ENCODE results near the gene TOX2.

TOX2 gene

GRCh38 chr20:43914311-43915210 is at the start of gene TOX2:
TOX2 (plus strand) TSS chr20:43914852; CDS start chr20:43914892, 40 bp downstream.
- peak; percentile 49 for DNase-seq

DNA sequence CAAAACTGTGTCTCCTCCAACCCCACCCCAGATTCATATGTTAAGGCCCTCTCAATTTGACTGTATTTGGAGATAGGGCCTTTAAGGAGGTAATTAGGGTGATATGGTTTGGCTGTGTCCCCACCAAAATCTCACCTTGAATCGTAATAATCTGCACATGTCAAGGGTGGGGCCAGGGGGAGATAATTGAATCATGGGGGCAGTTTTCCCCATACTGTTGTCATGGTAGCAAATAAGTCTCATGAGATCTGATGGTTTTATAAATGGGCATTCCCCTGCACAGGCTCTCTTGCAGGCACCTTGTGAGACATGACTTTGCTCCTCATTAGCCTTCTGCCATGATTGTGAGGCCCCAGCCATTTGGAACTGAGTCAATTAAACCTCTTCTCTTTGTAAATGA is 46.6 kb upstream of the TOX2 start:
- DNase-seq: no peak

- peak; percentile 25 for DNase-seq
These were observed 44.2 kb upstream of the TOX2 start for GRCh38 chr20:43870484-43870883.

- no peak for DNase-seq
These were observed 35.9 kb upstream of the TOX2 start for GRCh38 chr20:43878776-43879175.

DNA sequence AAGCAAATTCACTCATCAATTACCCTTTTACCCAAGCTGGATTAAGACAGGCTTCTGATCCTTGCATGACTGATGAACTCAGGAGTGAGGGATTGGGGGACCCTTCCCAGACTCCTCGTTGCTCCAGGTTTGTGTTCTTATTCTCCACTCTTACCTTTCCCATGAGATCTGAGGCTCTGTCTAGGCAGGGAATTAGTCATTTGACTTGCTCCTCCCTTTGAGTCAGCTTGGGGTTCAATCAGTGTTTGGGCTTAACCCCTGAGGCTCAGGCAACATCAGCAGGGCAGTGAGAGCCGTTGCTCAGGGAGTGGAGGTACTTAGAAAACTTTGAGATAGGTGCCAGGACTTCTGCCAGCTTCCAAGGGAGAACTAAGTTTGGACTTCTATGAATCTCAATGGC is 20.7 kb upstream of the TOX2 start:
- DNase-seq: peak; percentile 23

DNA sequence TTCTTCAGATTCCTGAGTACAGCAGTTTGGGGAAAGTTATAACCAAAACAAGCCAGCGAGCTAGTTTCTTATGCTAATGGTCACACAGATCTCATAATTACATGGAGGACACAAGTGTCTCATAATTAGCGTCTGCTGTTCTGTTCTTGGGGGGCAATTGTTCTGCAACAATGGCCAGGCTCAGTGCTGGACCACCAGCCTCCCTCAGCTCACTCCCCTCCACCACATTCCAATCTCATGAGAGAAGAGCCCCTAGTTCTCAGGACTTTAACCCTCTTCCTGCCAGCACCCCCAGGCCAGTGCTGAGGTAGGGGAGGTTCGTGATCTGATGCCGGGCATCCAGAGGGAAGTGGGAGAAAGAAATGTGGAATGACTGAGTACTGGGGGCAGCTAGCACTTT is 20.2 kb upstream of the TOX2 start:
- peak; percentile 10 for DNase-seq

DNA sequence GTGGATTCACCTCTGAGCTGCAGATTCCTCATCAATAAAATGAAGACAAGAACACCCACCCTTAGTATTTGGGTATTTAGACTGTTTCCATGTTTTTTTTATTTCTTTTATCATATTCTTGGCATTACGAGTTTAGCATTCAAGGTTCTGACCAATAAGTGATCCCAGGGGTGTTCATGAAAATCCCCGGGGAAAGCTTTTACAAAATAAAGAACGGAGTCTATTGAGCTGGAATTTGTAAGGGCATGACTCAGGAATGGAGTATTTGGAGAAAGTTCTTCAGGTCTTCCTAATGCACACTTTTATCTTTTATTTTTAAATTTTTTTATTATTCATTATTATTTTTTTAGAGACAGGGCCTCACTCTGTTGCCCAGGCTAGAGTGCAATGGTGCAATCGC is 19.4 kb upstream of the TOX2 start:
- DNase-seq: peak; percentile 90

DNA sequence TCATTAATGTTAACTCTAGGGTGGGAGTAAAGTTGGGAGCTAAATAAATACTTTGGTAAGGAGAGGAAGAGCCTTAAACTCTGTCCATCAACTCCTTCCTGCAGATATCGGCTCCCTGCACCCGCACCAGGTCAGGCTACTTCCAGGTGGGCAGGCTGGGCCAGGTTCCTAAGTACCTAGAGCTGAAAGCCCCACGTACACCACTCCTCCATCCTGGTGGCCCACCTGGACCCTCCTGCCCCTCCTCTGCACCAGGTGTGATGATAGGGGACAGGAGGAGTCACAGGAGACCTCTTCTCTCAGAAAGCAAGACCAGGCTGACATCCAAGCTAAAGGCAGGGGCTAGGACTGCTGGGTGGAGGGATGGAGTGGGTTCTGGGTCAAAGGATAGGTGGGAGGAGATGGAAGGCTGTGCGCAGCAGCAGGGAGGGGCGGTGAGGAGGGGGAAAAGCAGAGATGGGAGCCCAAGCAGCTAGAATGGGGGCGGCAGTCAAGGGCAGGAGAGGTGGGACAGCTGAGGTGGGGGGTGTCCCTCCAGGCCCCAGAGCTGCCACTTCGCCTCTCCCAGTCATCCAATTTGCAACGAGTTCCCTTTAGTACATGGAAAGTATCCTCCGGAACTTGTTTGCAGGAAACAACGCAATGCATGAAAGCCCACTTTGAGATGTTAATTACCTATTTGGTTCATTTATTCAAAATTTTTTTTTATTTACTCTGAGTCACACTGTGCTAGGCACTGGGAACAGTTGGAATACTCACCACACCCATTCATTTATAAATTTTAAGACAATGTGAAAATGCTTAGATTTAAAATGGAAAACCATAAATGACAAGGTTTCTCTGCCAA is 15.2 kb upstream of the TOX2 start:
- DNase-seq: no peak

DNA sequence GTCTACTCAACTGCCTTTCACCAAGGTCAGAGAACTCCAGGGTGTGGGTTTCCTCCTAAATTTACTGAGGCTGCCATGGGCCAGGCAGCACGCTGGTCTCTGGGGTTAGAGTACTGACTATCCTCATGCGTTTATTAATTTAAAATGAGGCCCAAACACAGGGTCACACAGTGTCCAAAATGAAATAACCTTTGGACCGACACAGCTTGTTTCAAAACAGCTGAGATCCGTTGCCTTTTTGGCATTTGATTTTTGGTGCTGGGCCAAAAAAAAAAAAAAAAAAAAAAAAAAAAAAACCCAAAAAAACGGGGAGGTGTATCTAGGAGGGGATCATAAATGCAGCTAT is 14.6 kb upstream of the TOX2 start:
- no peak for DNase-seq

- DNase-seq: peak; percentile 15
These were observed 14.2 kb upstream of the TOX2 start for GRCh38 chr20:43900496-43900895.

DNA sequence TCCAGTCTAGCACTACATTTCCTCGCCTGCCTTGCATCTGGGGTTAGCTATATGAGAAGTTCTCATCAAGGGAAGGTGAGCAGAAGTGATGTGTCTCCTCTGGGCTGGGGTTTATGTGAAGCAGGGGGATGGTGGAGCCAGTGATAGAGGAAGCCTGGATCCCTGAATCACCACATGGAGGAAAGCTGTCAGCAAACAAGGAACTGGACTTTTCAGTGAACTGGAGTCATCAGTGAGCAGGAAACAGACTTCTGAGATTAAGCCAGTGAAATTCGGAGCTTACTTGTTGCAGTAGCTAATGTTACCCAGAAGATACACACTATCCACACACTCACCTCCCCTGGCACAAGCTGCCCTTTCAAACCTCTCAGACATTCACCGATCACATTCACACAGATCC is 13.4 kb upstream of the TOX2 start:
- DNase-seq: no peak

DNA sequence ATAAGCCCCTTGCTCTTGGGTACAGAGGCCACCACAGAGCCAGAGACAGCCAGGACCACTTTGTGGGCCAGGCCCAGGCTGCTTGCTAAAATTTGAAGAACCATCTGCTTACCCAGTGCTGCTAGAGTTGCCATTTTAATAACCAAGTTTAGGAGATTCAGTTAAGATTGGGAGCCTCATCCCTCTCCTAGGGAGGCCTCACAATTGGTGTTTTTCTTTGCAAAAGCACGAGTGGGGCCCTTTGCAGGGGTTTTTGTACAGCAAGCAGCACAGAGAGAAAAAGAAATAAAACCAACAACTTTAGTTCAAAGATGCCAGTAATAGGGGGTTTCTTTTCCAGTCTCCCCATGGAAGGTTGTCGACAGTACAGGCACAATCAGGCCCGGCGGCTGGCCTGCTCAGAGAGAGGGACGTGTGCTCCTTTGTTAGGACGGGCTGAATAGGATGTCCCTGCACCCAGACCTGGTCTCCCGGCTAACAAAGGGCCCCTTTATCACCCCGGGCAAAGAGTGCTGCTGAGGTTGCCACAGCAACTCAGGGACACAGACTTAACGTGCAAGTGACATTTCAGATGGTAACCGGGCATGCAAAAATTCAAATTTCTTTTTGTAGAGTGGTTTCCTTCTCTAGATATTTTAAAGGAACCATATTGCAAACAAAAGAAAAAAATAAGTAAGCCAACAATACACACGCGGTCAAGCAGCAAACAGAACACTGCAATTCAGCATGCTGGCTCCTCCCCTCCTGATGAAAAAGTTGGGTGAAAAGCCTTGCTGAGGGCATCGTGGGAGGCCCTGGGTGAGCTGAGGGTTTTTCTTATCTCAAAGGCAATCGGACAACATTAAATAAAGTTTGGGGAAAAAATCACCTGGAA is 10.5 kb upstream of the TOX2 start:
- DNase-seq: no peak

DNA sequence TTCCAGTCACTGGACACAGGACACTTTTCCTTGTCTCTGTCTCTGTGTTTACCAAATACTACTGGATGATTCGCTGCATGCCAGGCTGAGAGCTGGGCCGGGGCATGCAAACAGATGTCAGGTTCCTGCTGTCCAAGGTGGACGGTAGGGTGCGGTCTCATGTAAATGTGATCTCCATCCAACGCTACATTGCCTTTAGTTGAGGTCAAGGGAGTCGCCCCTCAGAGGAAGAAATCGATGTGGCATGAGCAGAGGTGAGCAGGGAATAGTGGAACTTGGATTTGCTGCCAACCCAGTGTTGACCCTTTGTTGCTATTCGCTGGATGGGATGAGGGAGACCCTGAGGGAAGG is 9.8 kb upstream of the TOX2 start:
- DNase-seq: no peak

- no peak for DNase-seq
These were observed 8.1 kb upstream of the TOX2 start for GRCh38 chr20:43906505-43907034.

DNA sequence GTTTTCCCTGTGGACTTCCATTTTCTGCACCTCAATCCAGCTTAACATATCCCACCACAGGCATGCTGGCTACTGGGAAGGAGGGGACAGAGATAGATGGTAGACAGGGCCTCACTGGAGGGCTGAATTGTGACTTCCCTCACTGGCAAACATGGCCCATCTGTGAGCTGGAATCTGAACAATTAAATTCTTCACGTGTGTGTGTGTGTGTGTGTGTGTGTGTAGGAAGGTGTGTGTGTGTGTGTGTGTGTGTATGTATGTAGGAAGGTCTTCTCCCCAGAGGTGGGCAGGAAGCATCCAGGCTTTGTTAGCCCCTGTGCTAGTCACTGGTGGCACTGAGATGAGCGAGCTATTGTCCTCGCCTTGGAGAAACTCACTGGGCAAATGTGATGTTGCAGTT is 5.4 kb upstream of the TOX2 start:
- DNase-seq: no peak

DNA sequence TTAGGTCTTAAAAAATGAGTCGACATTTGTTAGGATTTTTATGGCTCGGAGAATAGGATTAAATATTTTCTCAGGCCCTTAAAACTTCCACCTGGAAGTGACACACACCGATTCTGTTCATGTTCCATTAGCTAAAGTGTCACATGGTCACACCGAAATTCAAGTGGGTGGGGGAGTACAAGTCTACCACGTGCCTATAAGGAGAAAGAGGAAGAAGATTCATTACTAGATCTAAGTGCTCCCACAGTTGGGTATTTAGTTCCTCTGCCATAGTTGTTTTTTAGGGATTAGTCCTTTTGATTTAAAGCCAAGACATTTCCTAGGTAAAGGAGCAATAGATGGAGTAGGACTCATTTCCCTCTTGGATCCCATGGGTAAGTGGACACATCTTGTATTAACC is 4.9 kb upstream of the TOX2 start:
- no peak for DNase-seq

- no peak for DNase-seq
These were observed 4.1 kb upstream of the TOX2 start for GRCh38 chr20:43910564-43910963.

GRCh38 chr20:43911066-43911465 is 3.6 kb upstream of the TOX2 start:
- DNase-seq: peak; percentile 63

- DNase-seq: no peak
These were observed 1.2 kb upstream of the TOX2 start for GRCh38 chr20:43913291-43914025.

DNA sequence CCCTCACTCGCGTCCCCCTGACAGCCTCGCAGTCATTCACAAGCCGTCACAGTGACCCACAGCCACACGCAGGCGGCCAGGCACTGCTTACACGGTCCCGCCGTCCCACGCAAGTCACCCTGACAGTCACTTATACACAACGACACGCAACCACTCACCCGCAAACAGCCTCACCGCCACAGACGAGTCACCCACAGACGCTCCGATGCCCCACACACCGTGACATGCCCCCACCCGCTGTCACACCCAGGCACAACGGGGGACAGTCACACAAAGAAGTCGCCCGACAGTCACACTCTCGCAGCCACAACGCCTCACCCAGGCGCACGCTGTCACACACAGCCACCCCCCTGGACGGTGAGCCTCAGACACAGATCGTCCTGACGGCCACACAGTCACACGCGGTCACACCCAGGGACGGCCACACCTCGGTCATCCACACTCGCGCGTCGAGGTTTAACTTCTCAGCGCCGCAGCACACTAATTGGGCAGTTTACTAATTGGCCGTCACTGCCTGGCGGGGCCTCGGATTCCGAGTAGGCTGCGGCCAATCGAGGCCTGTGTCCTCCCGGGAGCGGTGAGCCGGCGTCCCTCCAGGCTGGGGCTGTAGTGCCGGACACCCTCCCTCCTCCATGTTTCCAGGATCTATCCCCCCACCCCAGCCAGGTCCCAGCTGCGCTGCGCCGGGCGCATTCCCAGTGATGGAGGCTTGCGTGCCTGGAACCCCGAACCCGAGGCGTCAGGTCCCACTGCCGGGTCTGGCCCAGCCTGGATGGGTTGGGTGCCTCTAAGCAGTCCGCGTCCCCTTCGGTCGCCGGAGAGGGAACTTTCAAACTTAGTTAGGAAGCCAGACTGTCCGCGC is 790 bp downstream of the TOX2 start:
- DNase-seq: peak; percentile 10

Measured in fibroblast of upper back skin (primary cell).